GM21526 (cell line): Measurements from ENCODE around the gene WAC.
"Not testable (repeated sequence)": the region's sequence is repeated elsewhere in the genome, so short reads cannot be mapped to it uniquely, and the experiment has no call there.

Experiments used
- ATAC-seq: cut with Tn5 transposase; IDR thresholded peaks from one replicate; pipeline ENCODE4 v1.9.1; 2021; ENCODE audit warnings: moderate library complexity; ENCODE audit not compliant: unreplicated experiment, low FRiP score

The WAC gene

GRCh38 chr10:28532337-28533185 is at the start of gene WAC:
Gene WAC, plus strand, starts transcription at chr10:28533118. Its CDS starts 462 bp downstream, at chr10:28533580.
- peak; percentile 80 for ATAC-seq

GRCh38 chr10:28489206-28489605 is 43.7 kb upstream of the WAC start:
- ATAC-seq: no peak

DNA sequence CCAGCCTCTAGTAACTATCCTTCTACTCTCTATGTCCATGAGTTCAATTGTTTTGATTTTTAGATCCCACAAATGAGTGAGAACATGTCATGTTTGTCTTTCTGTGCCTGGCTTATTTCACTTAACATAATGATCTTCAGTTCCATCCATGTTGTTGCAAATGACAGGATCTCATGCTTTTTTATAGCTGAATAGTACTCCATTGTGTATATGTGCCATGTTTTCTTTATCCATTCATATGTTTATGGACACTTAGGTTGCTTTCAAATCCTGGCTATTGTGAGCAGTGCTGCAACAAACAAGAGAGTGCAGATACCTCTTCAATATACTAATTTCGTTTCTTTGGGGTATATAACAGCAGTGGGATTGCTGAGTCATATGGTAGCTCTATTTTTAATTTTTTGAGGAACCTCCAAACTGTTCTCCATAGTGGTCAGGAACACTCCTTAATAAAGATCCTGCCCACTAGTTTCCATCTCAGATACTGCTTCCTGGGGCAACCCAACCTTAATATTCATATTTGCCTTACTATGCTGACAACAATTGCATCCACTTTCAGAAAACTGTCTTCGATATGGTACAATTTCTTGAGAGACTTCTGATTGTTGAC is 42.6 kb upstream of the WAC start:
- ATAC-seq: not testable (repeated sequence)

DNA sequence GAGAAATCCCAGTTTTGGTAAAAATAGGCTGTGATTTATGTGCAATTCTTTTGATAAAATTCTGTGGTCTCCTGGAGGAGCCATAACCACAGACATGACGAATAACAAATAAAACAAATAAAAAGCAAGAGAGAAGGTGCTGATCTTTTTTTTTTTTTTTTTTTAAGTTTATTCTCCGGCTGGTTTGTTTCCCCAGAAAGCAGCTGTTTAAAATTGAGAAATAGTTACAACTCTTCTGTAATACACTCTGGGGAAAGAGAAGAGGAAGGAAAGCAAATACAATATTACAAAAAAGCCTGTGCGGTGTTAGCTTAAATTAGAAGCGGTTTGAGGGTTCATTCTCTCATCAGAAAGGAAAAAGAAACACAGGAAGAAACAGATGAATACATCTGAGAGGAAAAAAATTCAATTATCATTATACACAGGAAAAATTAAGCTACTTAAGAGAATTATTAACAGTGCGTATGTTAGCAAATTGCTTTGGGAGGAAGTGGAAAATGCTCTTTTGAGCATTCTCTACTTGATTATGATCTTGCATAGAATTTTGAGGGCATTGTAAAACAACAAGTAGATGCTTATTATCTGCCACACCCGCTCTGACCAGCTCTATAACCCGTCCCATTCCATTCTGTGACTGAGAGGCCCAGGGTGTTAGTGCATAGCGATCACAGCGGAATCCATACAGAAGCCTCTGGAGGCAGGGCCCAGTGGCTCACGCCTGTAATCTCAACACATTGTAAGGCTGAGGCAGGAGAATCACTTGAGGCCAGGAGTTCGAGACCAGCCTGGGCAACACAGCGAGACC is 40.6 kb upstream of the WAC start:
- no peak for ATAC-seq

GRCh38 chr10:28494420-28494819 is 38.5 kb upstream of the WAC start:
- ATAC-seq: no peak

- ATAC-seq: no peak
These were observed 37.8 kb upstream of the WAC start for GRCh38 chr10:28495084-28495483.

- ATAC-seq: no peak
These were observed 36.9 kb upstream of the WAC start for GRCh38 chr10:28496017-28496416.

GRCh38 chr10:28496481-28496961 is 36.4 kb upstream of the WAC start:
- no peak for ATAC-seq

DNA sequence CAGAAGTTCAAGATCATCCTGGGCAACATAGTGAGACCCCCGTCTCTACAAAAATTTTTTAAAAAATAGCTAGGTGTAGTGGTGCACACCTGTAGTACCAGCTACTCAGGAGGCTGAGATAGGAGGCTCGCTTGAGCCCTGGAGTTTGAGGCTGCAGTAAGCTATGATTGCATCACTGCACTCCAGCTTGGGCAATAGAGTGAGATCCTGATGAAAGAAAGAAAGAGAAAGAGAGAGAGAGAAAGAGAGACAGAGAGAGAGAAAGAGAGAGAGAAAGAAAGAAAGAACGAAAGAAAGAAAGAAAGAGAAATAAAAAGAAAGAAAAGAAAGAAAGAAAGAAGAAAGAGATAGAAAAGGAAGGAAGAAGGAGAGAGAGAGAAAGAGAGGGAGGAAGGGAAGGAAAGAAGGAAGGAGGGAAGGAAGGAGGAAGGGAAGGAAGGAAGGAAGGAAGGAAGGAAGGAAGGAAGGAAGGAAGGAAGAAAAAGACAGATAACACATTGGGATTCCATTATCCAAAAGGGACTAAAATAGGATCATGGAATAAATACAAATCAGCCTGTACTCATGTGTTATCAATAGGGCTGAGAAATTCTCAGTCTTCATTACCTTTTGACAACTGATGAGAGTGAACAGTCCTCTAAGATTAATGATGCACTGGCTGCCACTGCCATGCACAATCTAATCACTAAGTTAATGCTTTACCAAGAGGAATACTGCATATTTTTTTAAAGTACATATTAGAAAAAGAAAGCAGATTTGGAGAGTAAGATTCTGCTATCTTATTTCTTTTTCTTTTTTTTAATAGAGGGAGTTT is 35.4 kb upstream of the WAC start:
- ATAC-seq: no peak

GRCh38 chr10:28500203-28500602 is 32.7 kb upstream of the WAC start:
- not testable (repeated sequence) for ATAC-seq

DNA sequence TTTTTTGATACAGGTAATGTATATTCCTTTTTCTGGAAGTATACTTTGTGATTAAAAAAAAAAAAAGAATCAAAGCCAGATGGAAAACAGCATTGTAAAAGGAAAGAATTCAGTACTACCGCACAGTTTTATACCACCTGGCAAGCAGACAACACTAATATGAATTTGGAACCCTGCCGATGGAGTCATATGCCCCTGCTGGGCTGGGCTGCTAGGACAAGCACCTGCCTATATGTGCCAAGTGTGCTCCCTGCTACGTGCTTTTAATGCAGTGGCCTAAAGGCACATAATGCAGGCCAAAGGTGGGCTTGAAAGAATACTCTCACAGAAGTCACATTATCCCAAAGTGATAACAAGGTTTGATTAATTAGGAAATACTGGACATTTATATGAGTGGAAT is 29.8 kb upstream of the WAC start:
- ATAC-seq: no peak

- ATAC-seq: no peak
These were observed 27.5 kb upstream of the WAC start for GRCh38 chr10:28505359-28505959.

GRCh38 chr10:28508304-28508925 is 24.5 kb upstream of the WAC start:
- ATAC-seq: no peak

DNA sequence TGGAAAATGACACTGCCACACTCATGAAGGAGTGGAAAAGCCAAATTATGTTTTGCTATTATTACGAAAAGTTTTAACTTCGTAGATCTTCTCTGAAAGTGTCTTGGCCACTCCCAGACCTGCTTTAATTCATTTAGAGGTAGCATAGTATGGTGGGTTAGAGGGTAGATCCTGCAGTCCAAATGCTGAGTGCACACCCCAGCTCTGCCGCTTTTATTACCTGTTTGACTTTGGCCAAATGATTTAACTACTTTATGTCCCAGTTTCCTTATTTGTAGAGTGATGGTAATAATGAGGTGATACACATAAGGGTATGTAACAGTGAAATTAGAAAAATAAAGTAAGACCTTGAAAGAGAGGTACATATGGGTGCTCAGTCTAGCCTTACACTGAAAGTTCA is 23.6 kb upstream of the WAC start:
- ATAC-seq: no peak

GRCh38 chr10:28514648-28515047 is 18.3 kb upstream of the WAC start:
- ATAC-seq: no peak

GRCh38 chr10:28520346-28520745 is 12.6 kb upstream of the WAC start:
- ATAC-seq: no peak

- not testable (repeated sequence) for ATAC-seq
These were observed 12.1 kb upstream of the WAC start for GRCh38 chr10:28520828-28521227.

- not testable (repeated sequence) for ATAC-seq
These were observed 11.0 kb upstream of the WAC start for GRCh38 chr10:28521961-28522360.

DNA sequence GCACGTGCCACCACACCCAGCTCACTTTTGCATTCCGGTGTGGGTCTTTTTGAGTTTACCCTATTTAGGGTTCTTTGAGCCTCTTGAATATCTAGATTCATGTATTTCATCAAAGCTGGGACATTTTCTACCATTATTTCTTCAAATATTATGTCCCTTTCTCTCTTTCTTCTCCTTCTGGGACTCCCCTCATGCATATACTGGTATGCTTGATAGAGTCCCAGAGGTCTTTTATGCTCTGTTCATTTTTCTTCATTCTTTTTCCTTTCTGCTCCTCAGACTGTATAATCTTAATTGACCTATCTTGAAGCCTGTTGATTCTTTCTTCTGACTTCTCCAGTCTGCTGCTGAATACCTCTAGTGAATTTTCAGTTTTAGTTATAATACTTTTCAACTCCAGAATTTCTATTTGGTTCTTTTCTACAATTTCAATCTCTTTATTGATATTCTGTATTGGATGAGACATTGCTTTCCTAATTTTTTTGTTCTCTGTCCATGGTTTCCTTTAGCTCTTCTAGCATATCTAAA is 9.1 kb upstream of the WAC start:
- ATAC-seq: no peak
